ENCODE measurements around the gene SSU72. TPM values are rescaled to one million over a fixed set of nuclear protein-coding genes. Genes with fewer than 3 reads are reported as not detected.

SSU72 gene
- total RNA-seq, 2 experiments from 2014 or later, result 95.4 to 101 TPM

GRCh38 chr1:1620433-1621139 lies 45.9 kb upstream of the SSU72 start:
- no peaks in the 10 kb centered on the region for H3K27me3 Mint-ChIP-seq
- Histone ChIP-seq H3K4me1 (ENCODE audit: insufficient read depth, low read length) (peaks cover 14% of the 10 kb centered on the region), H3K36me3 (ENCODE audit: insufficient read depth, low read length) (no peaks in the 10 kb centered on the region), H3K27me3 (ENCODE audit: control insufficient read depth in 1 of 2, insufficient read depth in 2 of 2, low read length in 2 of 2) (no peaks in the 10 kb centered on the region), H3K9me3 (ENCODE audit: control insufficient read depth in 1 of 2, insufficient read depth in 1 of 2, low read length in 2 of 2) (no peaks in the 10 kb centered on the region), H3K27ac (ENCODE audit: low read depth in 1 of 2, low read length in 2 of 2) (no peak overlapping the region), H3K4me3 (ENCODE audit: low read length) (no peak overlapping the region)
- H3K36me3 Mint-ChIP-seq (ENCODE audit: low read depth), result peaks cover 6% of the 10 kb centered on the region
- H3K9me3 Mint-ChIP-seq, result no peaks in the 10 kb centered on the region
- peaks cover 5% of the 10 kb centered on the region for H3K4me1 Mint-ChIP-seq (ENCODE audit: low read depth)
- no peak overlapping the region for H3K4me3 Mint-ChIP-seq
- ATAC-seq (ENCODE audit: poor library complexity), result no peak
- no peak overlapping the region for H3K27ac Mint-ChIP-seq
- intact Hi-C loops (cut with DNase I, micrococcal nuclease), result no loop called here
- DNase-seq, result no peak
- TF ChIP-seq CTCF (IDR thresholded peaks at IDR 0.05), result no peak
- ChIA-PET POLR2A (no interaction called here), CTCF (no interaction called here)

GRCh38 chr1:1619917-1620361 lies 45.3 kb upstream of the SSU72 start:
- POLR2A ChIA-PET, result interaction anchor here (1.3 to 1.9 kb wide), 2 partner anchors 9 to 10 kb away, joined by 4 to 5 read pairs; no protein-coding TSS in a partner anchor
- Mint-ChIP-seq H3K36me3 (ENCODE audit: low read depth) (peaks cover 9% of the 10 kb centered on the region), H3K27me3 (no peaks in the 10 kb centered on the region), H3K27ac (no peak overlapping the region), H3K4me1 (ENCODE audit: low read depth) (peaks cover 8% of the 10 kb centered on the region), H3K9me3 (no peaks in the 10 kb centered on the region), H3K4me3 (no peak overlapping the region)
- intact Hi-C loops (cut with DNase I, micrococcal nuclease), result loop anchor here in 1 of 2 experiments (5.0 kb wide), 2 partner anchors 108 to 287 kb away; partner anchors contain the start of gene ATAD3A
- no peaks in the 10 kb centered on the region for H3K36me3 ChIP-seq (ENCODE audit: insufficient read depth, low read length)
- TF ChIP-seq CTCF (IDR thresholded peaks at IDR 0.05), result no peak
- H3K27ac ChIP-seq (ENCODE audit: low read depth in 1 of 2, low read length in 2 of 2), result no peak overlapping the region
- H3K27me3 ChIP-seq (ENCODE audit: control insufficient read depth in 1 of 2, insufficient read depth in 2 of 2, low read length in 2 of 2), result no peaks in the 10 kb centered on the region
- CTCF ChIA-PET, result no interaction called here
- H3K4me1 ChIP-seq (ENCODE audit: insufficient read depth, low read length), result peaks cover 14% of the 10 kb centered on the region
- ATAC-seq (ENCODE audit: poor library complexity), result no peak
- H3K4me3 ChIP-seq (ENCODE audit: low read length), result no peak overlapping the region
- DNase-seq, result peak in 1 of 14 experiments; percentile 33
- no peaks in the 10 kb centered on the region for H3K9me3 ChIP-seq (ENCODE audit: control insufficient read depth in 1 of 2, insufficient read depth in 1 of 2, low read length in 2 of 2)

GRCh38 chr1:1618396-1619068 lies 43.9 kb upstream of the SSU72 start:
- H3K36me3 ChIP-seq (ENCODE audit: insufficient read depth, low read length), result no peaks in the 10 kb centered on the region
- DNase-seq, result peak in 1 of 14 experiments; percentile 26
- Mint-ChIP-seq H3K4me3 (peak overlapping the region; percentile 92), H3K27me3 (no peaks in the 10 kb centered on the region), H3K9me3 (no peaks in the 10 kb centered on the region), H3K36me3 (ENCODE audit: low read depth) (peaks cover 21% of the 10 kb centered on the region), H3K27ac (no peak overlapping the region), H3K4me1 (ENCODE audit: low read depth) (peaks cover 22% of the 10 kb centered on the region)
- H3K27me3 ChIP-seq (ENCODE audit: control insufficient read depth in 1 of 2, insufficient read depth in 2 of 2, low read length in 2 of 2), result no peaks in the 10 kb centered on the region
- ChIA-PET POLR2A (interaction anchor here (1.3 to 1.9 kb wide), 2 partner anchors 10 to 12 kb away, joined by 4 to 5 read pairs; no protein-coding TSS in a partner anchor), CTCF (no interaction called here)
- no peak overlapping the region for H3K4me3 ChIP-seq (ENCODE audit: low read length)
- H3K9me3 ChIP-seq (ENCODE audit: control insufficient read depth in 1 of 2, insufficient read depth in 1 of 2, low read length in 2 of 2), result no peaks in the 10 kb centered on the region
- no peak for ATAC-seq (ENCODE audit: poor library complexity)
- no peak overlapping the region for H3K27ac ChIP-seq (ENCODE audit: low read depth in 1 of 2, low read length in 2 of 2)
- H3K4me1 ChIP-seq (ENCODE audit: insufficient read depth, low read length), result peaks cover 28% of the 10 kb centered on the region
- intact Hi-C loops (cut with DNase I, micrococcal nuclease), result loop anchor here in 1 of 2 experiments (5.0 kb wide), 2 partner anchors 106 to 289 kb away; partner anchors contain the start of gene ATAD3A
- TF ChIP-seq CTCF (IDR thresholded peaks at IDR 0.05), result no peak

Data from CD4-positive, alpha-beta T cell (primary cell).